Central memory CD4-positive, alpha-beta T cell (primary cell): Measurements from ENCODE around the gene ATP5F1E.

Source experiments
- DNase-seq: peaks from one replicate; pipeline ENCODE4 v3.0.0; 2022
- total RNA-seq, 3 experiments: gene quantifications; one replicate each; lab custom pipeline; 2026; lab: John Stamatoyannopoulos, UW

ATP5F1E gene
- total RNA-seq: 65.0 to 149 (median 148) reads per million in 3 experiments

DNA sequence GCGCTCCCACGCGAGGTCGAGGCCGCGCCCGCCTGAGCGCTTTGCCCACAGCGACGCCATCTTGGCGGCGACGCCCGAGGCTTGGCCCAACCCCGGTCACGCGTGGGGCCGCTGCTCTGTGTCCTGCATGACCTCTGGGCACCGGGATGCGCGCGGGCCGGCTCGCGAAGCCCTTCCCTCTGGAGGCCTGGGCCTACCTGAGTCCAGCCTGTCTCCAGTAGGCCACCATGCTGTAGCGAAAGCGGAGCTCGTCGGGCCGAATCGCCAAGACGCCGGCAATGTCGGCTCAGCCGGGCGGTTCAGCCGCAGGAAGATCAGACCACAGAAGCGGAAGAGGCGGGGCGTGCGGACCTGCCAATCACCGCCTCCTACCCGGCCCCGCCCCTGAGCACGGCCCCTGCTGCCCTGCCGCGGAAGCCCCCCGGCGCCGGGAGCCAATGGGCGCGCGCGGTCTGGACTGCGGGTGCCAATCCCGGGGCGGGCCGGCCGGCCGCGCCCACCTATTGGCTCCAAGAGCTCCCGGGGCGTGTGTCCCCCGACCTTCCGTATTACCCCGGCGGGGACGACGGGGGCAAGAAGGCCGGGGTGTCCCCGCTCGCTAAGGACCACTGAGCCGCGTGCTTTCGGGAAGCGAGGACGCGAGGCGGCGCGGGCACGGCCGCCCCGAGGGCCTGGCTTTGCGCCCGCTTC lies at the start of gene ATP5F1E:
Gene ATP5F1E, minus strand, starts transcription at position 313 of the 690 bp plus-strand sequence. Its CDS starts 84 bp downstream, at position 229.
- DNase-seq: peak; percentile 96

DNA sequence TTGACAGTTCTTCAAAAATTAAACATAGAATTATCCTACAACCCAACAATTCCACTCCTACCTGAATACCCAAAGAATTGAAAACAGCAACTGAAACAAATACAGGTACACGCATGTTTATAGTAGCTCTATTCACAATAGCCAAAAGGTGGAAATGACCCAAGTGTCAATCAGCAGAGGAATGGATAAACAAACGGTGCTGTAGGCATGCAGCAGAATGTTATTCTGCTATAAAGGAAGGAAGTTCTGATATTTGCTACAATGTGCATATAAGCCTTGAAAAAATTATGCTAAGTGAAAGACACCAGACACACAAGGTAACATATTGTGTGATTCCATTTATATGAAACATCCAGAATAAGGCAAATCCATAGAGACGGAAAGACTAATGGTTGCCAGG lies 48.9 kb upstream of the ATP5F1E start:
- no peak for DNase-seq

DNA sequence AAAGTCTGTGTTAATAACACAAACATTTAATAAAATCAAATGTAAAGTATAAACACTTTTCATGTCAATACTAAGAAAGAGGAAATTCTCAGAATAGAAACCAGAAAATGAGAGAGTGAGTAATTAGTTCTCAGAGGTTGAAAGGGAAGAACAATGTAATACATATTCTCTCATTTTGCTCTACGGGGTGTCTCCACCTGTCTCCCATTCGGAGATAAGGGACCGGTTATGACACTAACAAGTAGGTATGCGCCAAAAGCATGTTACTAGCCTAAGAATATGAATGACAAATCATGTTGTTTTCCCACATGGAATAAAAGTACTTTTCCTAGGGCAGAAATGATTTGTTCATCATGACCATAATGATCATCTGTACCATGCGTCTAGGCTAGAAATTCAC lies 46.1 kb upstream of the ATP5F1E start:
- no peak for DNase-seq

DNA sequence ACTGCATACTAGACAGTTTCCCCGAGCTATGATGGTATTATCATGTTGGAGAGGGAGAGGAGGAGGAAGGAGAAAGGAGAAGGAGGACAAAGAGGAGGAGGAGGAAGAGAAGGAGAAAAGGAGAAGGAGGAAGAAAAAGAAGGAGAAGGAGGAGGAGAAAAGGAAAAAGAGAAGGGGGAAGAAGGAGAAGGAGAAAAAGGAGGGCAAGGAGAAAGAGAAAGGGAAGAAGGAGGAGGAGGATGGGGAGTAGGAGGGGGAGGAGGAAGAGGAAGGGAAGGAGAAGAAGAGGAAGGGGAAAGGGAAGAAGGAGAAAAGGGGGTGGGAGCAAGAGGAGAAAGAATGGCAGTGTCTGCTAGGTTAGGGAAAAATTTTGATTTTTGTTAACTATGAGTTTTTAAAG lies 45.6 kb upstream of the ATP5F1E start:
- DNase-seq: no peak

DNA sequence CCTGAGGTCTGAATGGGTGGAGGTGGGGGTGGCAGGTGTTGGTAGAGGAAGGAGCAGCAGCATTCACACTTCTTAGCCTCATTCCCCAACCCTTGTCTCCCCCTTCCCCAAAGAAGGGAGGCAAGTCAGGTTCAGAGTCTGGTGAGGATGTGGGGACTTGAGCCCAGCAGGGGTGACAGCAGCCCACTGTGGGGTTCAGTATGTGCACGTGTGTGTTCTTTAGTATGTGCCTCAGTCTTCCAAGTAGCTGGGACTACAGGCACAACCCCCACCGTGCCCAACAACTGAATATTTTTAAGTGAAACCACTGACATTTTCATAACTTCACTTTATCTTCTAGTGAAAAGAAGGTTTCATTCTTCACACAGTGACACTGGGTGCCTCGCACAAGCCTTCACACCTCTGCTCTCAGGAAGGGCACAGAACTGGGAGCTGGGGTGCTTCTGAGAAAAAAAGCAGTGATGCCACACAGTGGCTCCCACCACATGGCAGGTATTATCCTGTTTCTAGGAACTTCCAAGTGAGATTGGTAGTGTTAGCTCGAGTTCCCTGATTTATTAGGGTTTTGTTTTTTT lies 43.9 kb upstream of the ATP5F1E start:
- no peak for DNase-seq

DNA sequence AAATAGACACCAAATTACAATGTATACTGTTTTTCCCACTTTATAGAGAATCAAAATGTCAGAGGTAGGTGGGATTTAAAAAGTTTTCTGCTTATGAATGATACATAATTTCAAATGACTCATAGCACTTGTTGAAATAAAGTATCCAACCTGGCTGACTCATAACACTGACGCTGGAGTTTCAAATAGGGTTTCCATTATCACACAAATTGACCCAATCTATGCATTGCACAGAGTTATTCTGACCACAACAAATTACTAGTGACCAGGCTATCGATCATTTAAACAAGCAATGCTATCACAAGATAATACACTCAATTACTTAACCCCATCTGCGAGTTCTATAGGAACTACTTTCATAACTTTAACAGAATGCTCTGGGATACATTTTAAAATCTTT lies 42.3 kb upstream of the ATP5F1E start:
- no peak for DNase-seq

DNA sequence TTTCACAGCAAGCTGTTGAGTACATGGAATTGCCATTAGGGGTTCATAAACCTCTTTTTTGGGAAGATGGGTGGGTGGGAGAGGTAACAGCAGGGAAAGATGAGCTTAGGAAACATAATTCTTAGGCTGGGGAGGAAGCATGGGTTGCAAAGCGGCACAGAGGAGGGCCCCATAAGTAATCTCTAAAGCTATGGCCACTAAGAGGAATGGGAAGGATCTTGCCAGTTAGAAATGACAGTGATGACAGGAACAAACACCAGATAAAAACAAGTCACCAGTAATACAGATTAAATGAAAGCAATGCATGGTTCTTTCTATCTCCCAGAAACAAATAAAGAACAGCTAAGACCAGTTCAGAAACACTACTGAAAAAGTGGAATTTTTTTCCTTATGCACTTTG lies 41.4 kb upstream of the ATP5F1E start:
- no peak for DNase-seq

DNA sequence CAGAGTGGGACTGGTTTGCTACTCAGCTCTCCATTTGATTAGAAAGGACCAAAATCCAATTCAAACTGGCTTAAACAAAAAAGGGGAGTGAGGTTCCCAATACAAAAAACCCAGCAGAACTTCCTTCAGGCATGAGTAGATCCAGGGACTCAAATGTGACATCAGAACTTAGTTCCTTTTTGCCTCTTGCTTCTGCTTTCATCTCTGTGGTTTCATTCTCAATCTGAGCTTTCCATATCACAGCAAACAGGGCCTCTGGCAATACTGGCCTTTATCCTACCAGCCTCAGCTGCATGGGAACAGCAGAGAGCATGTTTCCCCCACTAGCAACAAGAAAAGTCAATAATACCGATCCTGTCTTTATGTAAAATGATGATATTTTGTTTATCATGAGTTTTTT lies 39.1 kb upstream of the ATP5F1E start:
- DNase-seq: no peak

DNA sequence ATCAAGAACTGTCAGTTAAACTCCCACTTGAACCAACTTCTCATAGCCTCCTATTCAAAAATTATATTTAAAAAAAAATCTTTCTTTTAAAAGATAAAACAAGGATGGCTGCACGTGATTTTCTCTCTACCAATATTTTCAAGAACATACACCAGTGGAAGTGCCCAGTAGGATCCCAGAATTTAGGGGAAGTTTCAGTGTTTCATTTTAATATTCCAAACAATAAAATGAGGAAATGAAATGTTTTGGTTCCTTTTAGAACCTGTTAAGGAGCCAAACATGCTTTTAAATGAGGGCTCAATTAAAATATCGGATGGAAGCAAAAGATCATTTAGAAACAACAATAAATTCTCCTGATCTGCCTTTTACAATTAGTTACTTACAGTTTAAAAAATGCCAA lies 36.9 kb upstream of the ATP5F1E start:
- no peak for DNase-seq

DNA sequence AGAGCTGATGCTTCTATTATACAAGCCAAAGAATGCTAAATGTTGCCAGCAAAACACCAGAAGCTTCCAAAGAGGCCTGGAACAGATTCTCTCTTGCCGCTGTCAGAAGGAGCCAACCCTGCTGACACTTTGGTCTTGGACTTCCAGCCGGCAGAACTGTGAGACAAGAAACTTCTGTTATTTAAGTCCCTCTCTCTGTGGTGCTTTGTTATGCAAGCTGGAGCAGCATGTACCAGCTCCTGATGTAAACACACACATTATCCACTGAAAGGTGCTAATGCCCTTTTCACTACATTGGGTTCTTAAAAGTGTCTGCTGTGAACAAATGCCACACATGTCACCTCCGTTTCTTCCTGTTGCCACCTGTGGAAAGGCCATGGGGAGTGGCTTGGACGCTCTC lies 36.4 kb upstream of the ATP5F1E start:
- no peak for DNase-seq

DNA sequence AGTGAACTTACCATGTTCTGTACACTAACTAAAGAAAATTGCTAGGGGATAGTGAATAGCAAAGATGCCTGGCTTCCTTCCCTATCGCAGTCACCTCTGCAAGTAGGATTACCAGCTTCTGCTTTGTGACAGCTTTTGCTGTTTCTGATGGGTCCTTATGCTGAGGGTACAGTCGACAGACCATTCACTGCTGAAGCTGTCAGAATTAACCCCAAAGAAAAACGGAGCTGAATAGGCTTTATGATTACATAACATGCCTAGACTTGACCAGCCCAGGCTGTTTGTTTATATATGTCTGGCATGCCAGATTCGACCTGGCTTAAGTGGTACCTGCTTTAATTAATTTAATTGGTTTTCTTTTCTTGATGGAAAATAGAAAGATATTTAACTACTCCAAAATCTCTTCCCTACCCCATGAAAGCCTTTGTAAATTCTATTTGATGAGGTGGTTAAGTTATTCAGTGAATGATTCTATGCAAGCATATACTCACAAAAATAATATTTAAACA lies 32.1 kb upstream of the ATP5F1E start:
- DNase-seq: no peak

DNA sequence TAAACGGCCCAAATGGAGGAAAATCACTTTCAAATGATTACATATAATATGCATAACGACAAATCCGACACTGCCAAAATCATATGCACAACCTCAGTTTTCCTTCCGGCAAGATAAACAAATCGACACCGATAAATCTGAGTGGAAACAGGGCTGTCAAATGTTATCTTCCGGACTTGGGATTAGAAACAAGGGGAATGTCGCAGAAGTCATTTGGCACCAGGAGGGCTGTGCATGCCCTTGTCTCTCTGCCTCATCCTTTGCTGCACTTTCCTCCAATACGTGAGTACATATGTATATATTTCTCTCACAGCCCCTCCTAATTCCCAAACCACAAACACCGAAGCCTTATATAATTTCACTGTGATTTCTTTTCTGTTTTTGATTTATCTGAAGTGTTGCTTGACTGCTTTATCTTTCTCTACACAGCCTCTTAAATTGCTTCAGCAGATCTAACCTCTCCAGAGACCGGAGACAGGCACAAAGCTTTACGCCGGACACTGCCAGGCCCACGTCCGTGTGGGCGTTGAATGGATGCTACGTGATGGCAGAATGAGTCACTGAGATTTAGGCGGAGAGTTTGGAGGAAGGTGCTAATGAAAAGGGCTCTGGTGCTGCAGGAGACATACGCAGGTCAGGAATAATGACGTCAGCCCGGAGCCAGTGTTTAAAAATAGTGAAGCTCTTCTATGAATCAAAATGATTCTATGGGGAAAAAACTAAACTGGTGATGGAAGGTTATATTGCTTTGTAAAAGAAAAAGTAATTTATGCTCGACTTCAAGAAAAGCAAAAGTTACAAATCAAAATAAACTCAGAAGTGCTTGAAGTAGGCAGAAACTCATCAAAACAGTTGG lies 31.5 kb upstream of the ATP5F1E start:
- DNase-seq: no peak

DNA sequence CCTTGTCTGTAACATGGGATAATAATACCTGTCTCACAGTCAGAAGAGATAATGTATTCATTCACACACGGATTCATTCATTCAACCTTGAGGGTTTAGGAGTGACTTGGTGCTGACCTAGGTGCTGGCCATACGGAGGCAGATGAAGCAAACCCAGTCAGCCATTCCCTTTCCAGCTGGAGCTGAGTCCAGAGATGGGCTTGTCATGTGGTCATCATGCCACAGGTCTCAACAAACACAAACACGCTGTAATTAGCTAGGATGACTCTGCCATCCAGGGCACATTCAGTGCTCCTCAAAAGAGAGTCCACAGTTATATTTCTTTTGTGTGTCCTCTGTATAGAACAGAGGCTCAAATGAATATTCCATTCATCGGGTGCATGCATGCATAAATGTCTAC lies 29.9 kb upstream of the ATP5F1E start:
- no peak for DNase-seq

DNA sequence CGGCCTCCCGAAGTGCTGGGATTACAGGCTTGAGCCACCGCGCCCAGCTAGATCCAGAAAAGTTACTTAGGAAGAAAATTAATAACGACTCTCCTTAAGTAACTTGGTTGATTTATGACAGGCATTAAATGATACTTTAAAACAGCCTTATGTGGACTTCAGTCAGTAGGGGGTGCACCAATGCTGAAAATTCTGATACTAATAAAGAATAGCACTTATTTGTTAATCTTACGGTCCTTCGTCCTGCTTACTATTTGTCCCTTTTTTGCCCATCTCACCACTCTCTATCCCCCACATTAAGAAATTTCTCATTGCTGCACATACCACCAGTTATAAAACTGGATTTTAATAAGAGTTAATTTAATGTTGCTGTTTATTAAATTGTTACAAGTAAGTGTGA lies 23.2 kb upstream of the ATP5F1E start:
- DNase-seq: peak; percentile 27

DNA sequence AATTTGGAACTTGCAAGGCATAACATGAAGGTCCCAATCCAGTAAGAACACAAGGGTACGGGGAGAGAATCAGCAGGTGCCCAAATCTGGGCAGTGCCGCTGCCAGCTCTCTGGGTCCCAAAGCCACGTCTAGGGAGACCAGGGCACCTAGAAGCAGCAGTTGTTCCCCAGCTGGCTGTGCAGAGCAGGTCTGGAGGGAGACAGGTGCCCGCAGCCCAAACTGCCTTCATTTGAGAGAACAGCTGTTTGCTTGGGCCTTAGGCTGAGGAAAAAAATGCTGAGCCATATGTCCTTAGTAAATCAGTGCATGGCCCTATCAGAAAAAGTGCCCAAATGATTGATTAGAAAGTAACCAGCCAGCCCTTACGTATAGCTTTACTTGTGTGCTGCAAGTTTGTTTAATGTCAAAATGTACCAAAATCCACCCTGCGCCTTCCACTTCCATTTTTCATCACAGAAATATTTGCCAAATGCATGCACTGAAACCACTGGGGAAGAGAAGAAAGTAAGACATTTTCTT lies 19.6 kb upstream of the ATP5F1E start:
- DNase-seq: no peak

DNA sequence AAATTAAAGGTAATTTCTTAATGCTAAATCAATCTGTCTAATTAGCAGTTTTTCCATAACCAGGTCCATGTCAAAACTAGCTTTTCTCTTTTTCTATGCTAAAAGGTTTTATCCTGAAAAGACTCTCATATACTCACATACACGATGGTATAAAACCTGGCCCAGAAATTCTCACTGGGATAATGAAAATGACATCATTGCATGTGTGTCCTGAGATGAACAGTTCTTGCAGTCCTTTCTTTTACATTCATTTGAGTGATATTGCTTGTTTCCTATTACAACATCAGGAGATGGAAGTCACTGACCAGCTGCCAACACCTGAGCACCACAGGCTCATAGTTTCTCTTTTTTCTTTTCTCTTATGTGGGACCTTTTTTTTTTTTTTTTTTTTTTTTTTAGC lies 18.3 kb upstream of the ATP5F1E start:
- DNase-seq: no peak

DNA sequence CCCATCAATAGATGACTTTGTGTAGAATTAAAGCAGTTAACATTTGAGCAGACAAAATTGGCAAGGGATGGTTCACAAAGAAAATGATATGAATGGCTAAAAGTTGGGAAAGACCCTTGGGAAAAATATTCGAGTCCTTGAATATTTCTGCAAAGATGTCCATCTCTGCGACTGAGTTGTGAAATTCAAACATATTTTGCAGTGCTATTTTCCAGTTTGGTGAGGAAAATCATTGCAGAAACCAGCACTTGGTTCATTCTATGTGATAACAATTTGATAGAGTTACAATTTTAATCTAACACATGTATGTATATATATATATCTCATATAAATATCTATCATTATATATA lies 16.5 kb upstream of the ATP5F1E start:
- DNase-seq: no peak

DNA sequence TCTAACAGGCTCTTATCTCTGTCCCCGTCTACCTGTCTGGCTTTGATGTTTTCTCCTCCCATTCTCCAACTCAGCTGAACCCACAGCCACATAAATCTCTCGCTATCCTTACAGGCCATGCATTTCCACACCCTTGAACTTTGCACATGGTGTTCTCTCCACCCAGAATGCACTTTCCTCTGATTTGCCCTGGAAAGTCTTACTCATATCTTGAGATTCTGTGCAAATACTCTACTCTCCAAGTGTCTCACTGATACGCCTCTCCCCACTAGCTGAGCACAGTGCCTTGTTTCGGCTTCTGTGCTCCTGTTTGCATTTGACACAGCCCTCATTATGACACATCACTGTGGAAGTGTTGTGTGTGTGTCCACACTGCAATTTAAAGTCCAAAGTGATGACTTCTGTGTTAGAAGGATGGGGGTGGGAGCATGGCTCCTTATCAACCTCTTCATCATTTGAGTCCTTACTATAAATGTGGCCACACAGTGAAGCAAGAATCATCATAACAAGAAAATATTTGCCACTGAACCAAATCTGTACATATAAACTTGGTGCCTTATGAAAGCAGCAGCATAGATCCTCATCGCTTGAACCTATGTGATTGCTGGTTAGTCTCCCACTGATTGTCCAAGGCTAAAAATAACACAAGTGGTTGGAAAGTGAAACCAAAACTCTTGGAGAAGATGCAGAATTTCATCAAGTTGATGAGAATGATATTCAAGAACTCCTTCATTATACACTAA lies 16.0 kb upstream of the ATP5F1E start:
- DNase-seq: no peak

DNA sequence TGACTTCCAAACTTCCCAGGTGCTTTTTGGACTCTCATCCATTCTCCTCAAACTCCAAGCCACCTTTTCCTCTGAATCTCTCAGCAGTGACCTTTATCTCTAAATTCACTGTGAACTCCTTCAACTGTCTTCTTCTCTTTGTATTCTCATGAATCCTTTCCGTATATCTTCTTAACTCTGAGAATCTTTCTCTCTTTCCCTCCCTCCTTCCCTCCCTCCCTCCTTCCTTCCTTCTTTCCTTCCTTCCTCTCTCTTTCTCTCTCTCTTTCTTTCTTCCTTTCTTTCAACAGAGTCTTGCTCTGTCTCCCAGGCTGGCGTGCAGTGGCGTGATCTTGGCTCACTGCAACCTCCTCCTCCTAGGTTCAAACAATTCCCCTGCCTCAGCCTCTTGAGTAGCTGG lies 14.7 kb upstream of the ATP5F1E start:
- no peak for DNase-seq

DNA sequence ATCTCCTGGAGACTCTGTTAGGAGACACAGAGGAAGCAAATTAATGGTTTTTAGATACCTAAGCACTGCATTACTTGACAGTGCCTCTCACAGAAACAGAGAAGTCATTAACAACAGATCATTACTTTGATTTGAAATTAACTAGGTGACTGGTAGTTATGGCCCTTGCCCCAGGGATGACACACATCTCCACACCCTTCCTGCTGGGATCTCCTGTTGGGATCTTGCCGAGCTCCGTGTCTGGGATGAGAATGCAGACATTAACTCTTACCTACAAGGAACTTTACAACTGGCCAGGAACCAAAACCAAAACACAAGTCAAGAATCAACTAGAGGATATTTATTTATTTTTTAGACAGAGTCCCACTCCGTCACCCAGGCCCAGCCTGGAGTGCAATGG lies 12.7 kb upstream of the ATP5F1E start:
- DNase-seq: no peak

DNA sequence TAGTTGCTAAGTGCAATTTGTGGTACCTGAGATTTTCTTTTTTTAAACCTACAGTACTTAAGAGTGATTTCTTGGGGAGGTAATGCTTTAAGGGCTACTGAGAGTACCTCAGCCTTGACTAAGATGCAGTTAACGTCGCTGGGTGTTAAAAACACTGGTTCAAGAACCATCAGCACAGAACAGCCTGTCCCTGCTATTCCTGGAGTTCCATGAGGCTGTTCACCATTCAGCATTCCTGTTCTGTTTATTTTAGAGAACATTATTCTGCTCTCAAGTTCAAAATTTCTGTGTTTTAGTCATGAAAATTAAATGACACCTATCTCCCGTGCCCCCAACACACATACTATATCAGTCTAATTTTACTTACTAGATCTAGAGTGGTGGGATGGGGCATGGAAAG lies 12.2 kb upstream of the ATP5F1E start:
- no peak for DNase-seq

DNA sequence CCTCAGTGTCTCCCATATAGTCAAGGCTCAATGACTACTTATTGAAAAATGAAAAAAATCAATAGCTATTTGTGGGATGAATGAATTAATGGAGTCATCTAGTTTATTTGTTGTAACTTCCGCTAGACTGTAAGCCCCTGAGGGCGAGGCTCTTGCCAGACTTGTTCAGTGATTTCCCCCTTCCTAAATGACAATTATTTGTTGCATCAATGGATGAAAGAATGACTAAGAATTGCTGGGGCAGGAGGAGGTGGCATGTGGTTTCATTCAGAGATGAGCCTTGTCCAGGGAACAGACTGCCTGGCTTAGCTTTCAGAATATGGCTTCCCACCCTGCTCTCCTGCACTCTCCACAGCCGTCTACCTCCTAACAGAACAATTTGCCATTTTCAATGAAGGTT lies 11.6 kb upstream of the ATP5F1E start:
- DNase-seq: peak; percentile 7
